ENCODE measurements around the gene CDH19. TPM values are rescaled to one million over a fixed set of nuclear protein-coding genes. Genes with fewer than 3 reads are reported as not detected.

The CDH19 gene
- polyA plus RNA-seq (2013, experiment 1 of 2): not detected
- not detected for polyA plus RNA-seq (2013, experiment 2 of 2)

GRCh38 chr18:66603941-66604627, at the start of gene CDH19:
TSS of gene CDH19 (minus strand) at chr18:66604090. CDS start at chr18:66572204, 31,886 bp downstream.
- no peaks in the 10 kb centered on the region for H3K36me3 ChIP-seq (ENCODE audit: control insufficient read depth, insufficient read depth, low read length)
- WGBS (ENCODE audit: extremely low coverage, insufficient coverage, low lambda C conversion rate): no CpG with 5 or more reads among the region's 9 CpGs
- H2BK120ac ChIP-seq (ENCODE audit: low read depth, low read length): no peak within 1 kb of the TSS
- H3K79me2 ChIP-seq (ENCODE audit: control insufficient read depth, insufficient read depth, low read length): no peaks in the 10 kb centered on the region
- H3K27me3 ChIP-seq (ENCODE audit: insufficient read depth, low read length, poor library complexity): no peaks in the 10 kb centered on the region
- H3K18ac ChIP-seq (ENCODE audit: low read length): no peak within 1 kb of the TSS
- H3K23ac ChIP-seq (ENCODE audit: low read length): no peak within 1 kb of the TSS
- DNase-seq: no peak
- H3K4me1 ChIP-seq (ENCODE audit: control insufficient read depth, low read depth, low read length): no peaks in the 10 kb centered on the region
- H3K4me2 ChIP-seq (ENCODE audit: low read length): no peak within 1 kb of the TSS
- H4K5ac ChIP-seq (ENCODE audit: low read length): no peak within 1 kb of the TSS
- no peak within 1 kb of the TSS for H3K56ac ChIP-seq (ENCODE audit: low read length)
- H3K9ac ChIP-seq (ENCODE audit: low read length): no peak within 1 kb of the TSS
- H3K4ac ChIP-seq (ENCODE audit: low read depth, low read length): no peak within 1 kb of the TSS
- no peak within 1 kb of the TSS for H4K8ac ChIP-seq (ENCODE audit: low read depth, low read length)
- H2AK5ac ChIP-seq (ENCODE audit: low read length): no peak within 1 kb of the TSS
- H3K4me3 ChIP-seq (ENCODE audit: low read length): no peak within 1 kb of the TSS
- H3K27ac ChIP-seq (ENCODE audit: low read depth, low read length): no peak within 1 kb of the TSS
- no peak within 1 kb of the TSS for H2BK15ac ChIP-seq (replicated peaks; ENCODE audit: low read depth)
- H2BK5ac ChIP-seq (ENCODE audit: low read length): no peak within 1 kb of the TSS
- H3K79me1 ChIP-seq (ENCODE audit: low read length): no peaks in the 10 kb centered on the region

- Histone ChIP-seq H3K18ac (ENCODE audit: low read length) (no peak overlapping the region), H3K79me2 (ENCODE audit: control insufficient read depth, insufficient read depth, low read length) (no peaks in the 10 kb centered on the region)
- no CpG with 5 or more reads among the region's 1 CpG for WGBS (ENCODE audit: extremely low coverage, insufficient coverage, low lambda C conversion rate)
Measured at GRCh38 chr18:66647671-66648070, 43.8 kb upstream of the CDH19 start.

GRCh38 chr18:66646609-66647008, 42.7 kb upstream of the CDH19 start:
- no peak overlapping the region for H4K8ac ChIP-seq (ENCODE audit: low read depth, low read length)
- no peak overlapping the region for H4K5ac ChIP-seq (ENCODE audit: low read length)
- WGBS (ENCODE audit: extremely low coverage, insufficient coverage, low lambda C conversion rate): no CpG with 5 or more reads among the region's 2 CpGs

More at GRCh38 chr18:66647671-66648070, 43.8 kb upstream of the CDH19 start:
- no peak overlapping the region for H3K4ac ChIP-seq (ENCODE audit: low read depth, low read length)
- H3K27ac ChIP-seq (ENCODE audit: low read depth, low read length): no peak overlapping the region
- no peaks in the 10 kb centered on the region for H3K4me1 ChIP-seq (ENCODE audit: control insufficient read depth, low read depth, low read length)
- H4K5ac ChIP-seq (ENCODE audit: low read length): no peak overlapping the region
- no peak overlapping the region for H2BK120ac ChIP-seq (ENCODE audit: low read depth, low read length)
- H3K9ac ChIP-seq (ENCODE audit: low read length): no peak overlapping the region
- DNase-seq: no peak
- H3K23ac ChIP-seq (ENCODE audit: low read length): no peak overlapping the region
- H3K4me2 ChIP-seq (ENCODE audit: low read length): no peak overlapping the region
- no peak overlapping the region for H4K8ac ChIP-seq (ENCODE audit: low read depth, low read length)
- no peak overlapping the region for H3K56ac ChIP-seq (ENCODE audit: low read length)
- H2BK5ac ChIP-seq (ENCODE audit: low read length): no peak overlapping the region
- H3K79me1 ChIP-seq (ENCODE audit: low read length): no peaks in the 10 kb centered on the region
- H2BK15ac ChIP-seq (replicated peaks; ENCODE audit: low read depth): no peak overlapping the region
- H3K4me3 ChIP-seq (ENCODE audit: low read length): no peak overlapping the region
- no peaks in the 10 kb centered on the region for H3K36me3 ChIP-seq (ENCODE audit: control insufficient read depth, insufficient read depth, low read length)
- H2AK5ac ChIP-seq (ENCODE audit: low read length): no peak overlapping the region
- no peaks in the 10 kb centered on the region for H3K27me3 ChIP-seq (ENCODE audit: insufficient read depth, low read length, poor library complexity)

GRCh38 chr18:66645983-66646382, 42.1 kb upstream of the CDH19 start:
- H4K5ac ChIP-seq (ENCODE audit: low read length): no peak overlapping the region
- H3K36me3 ChIP-seq (ENCODE audit: control insufficient read depth, insufficient read depth, low read length): no peaks in the 10 kb centered on the region
- DNase-seq: no peak
- H3K27me3 ChIP-seq (ENCODE audit: insufficient read depth, low read length, poor library complexity): no peaks in the 10 kb centered on the region
- no peak overlapping the region for H3K56ac ChIP-seq (ENCODE audit: low read length)
- no peak overlapping the region for H3K23ac ChIP-seq (ENCODE audit: low read length)
- H3K9ac ChIP-seq (ENCODE audit: low read length): no peak overlapping the region
- no peak overlapping the region for H3K18ac ChIP-seq (ENCODE audit: low read length)
- no peak overlapping the region for H2BK15ac ChIP-seq (replicated peaks; ENCODE audit: low read depth)
- no CpG with 5 or more reads among the region's 1 CpG for WGBS (ENCODE audit: extremely low coverage, insufficient coverage, low lambda C conversion rate)
- no peaks in the 10 kb centered on the region for H3K79me1 ChIP-seq (ENCODE audit: low read length)
- H3K4me3 ChIP-seq (ENCODE audit: low read length): no peak overlapping the region
- H2BK120ac ChIP-seq (ENCODE audit: low read depth, low read length): no peak overlapping the region
- no peak overlapping the region for H2BK5ac ChIP-seq (ENCODE audit: low read length)
- H2AK5ac ChIP-seq (ENCODE audit: low read length): no peak overlapping the region
- no peaks in the 10 kb centered on the region for H3K79me2 ChIP-seq (ENCODE audit: control insufficient read depth, insufficient read depth, low read length)
- no peak overlapping the region for H3K4ac ChIP-seq (ENCODE audit: low read depth, low read length)
- H4K8ac ChIP-seq (ENCODE audit: low read depth, low read length): no peak overlapping the region
- H3K27ac ChIP-seq (ENCODE audit: low read depth, low read length): no peak overlapping the region
- H3K4me2 ChIP-seq (ENCODE audit: low read length): no peak overlapping the region
- H3K4me1 ChIP-seq (ENCODE audit: control insufficient read depth, low read depth, low read length): no peaks in the 10 kb centered on the region

More at GRCh38 chr18:66646609-66647008, 42.7 kb upstream of the CDH19 start:
- no peak overlapping the region for H3K23ac ChIP-seq (ENCODE audit: low read length)
- H2AK5ac ChIP-seq (ENCODE audit: low read length): no peak overlapping the region
- no peaks in the 10 kb centered on the region for H3K79me2 ChIP-seq (ENCODE audit: control insufficient read depth, insufficient read depth, low read length)
- H3K79me1 ChIP-seq (ENCODE audit: low read length): no peaks in the 10 kb centered on the region
- no peak overlapping the region for H3K18ac ChIP-seq (ENCODE audit: low read length)
- no peak overlapping the region for H3K4me2 ChIP-seq (ENCODE audit: low read length)
- no peak overlapping the region for H2BK15ac ChIP-seq (replicated peaks; ENCODE audit: low read depth)
- H3K4me1 ChIP-seq (ENCODE audit: control insufficient read depth, low read depth, low read length): no peaks in the 10 kb centered on the region
- H3K9ac ChIP-seq (ENCODE audit: low read length): no peak overlapping the region
- H3K36me3 ChIP-seq (ENCODE audit: control insufficient read depth, insufficient read depth, low read length): no peaks in the 10 kb centered on the region
- H3K4me3 ChIP-seq (ENCODE audit: low read length): no peak overlapping the region
- H3K4ac ChIP-seq (ENCODE audit: low read depth, low read length): no peak overlapping the region
- no peak for DNase-seq
- H3K27ac ChIP-seq (ENCODE audit: low read depth, low read length): no peak overlapping the region
- H2BK5ac ChIP-seq (ENCODE audit: low read length): no peak overlapping the region
- H3K27me3 ChIP-seq (ENCODE audit: insufficient read depth, low read length, poor library complexity): no peaks in the 10 kb centered on the region
- H3K56ac ChIP-seq (ENCODE audit: low read length): no peak overlapping the region
- H2BK120ac ChIP-seq (ENCODE audit: low read depth, low read length): no peak overlapping the region

- WGBS (ENCODE audit: extremely low coverage, insufficient coverage, low lambda C conversion rate): no CpG with 5 or more reads among the region's 4 CpGs
- Histone ChIP-seq H3K4me3 (ENCODE audit: low read length) (no peak overlapping the region), H3K4ac (ENCODE audit: low read depth, low read length) (no peak overlapping the region), H3K79me1 (ENCODE audit: low read length) (no peaks in the 10 kb centered on the region), H4K8ac (ENCODE audit: low read depth, low read length) (no peak overlapping the region), H3K4me1 (ENCODE audit: control insufficient read depth, low read depth, low read length) (no peaks in the 10 kb centered on the region), H3K9ac (ENCODE audit: low read length) (no peak overlapping the region), H3K36me3 (ENCODE audit: control insufficient read depth, insufficient read depth, low read length) (no peaks in the 10 kb centered on the region), H3K4me2 (ENCODE audit: low read length) (no peak overlapping the region), H3K79me2 (ENCODE audit: control insufficient read depth, insufficient read depth, low read length) (no peaks in the 10 kb centered on the region), H2AK5ac (ENCODE audit: low read length) (no peak overlapping the region), H4K5ac (ENCODE audit: low read length) (no peak overlapping the region), H2BK5ac (ENCODE audit: low read length) (no peak overlapping the region), H3K18ac (ENCODE audit: low read length) (no peak overlapping the region), H3K27me3 (ENCODE audit: insufficient read depth, low read length, poor library complexity) (no peaks in the 10 kb centered on the region), H2BK15ac (replicated peaks; ENCODE audit: low read depth) (no peak overlapping the region), H2BK120ac (ENCODE audit: low read depth, low read length) (no peak overlapping the region), H3K56ac (ENCODE audit: low read length) (no peak overlapping the region), H3K23ac (ENCODE audit: low read length) (no peak overlapping the region), H3K27ac (ENCODE audit: low read depth, low read length) (no peak overlapping the region)
- no peak for DNase-seq
Measured at GRCh38 chr18:66641056-66641455, 37.2 kb upstream of the CDH19 start.

GRCh38 chr18:66640431-66640830, 36.5 kb upstream of the CDH19 start:
- H2BK120ac ChIP-seq (ENCODE audit: low read depth, low read length): no peak overlapping the region
- H2BK5ac ChIP-seq (ENCODE audit: low read length): no peak overlapping the region
- H3K4me3 ChIP-seq (ENCODE audit: low read length): no peak overlapping the region
- H3K79me1 ChIP-seq (ENCODE audit: low read length): no peaks in the 10 kb centered on the region
- no peak overlapping the region for H3K9ac ChIP-seq (ENCODE audit: low read length)
- no peaks in the 10 kb centered on the region for H3K79me2 ChIP-seq (ENCODE audit: control insufficient read depth, insufficient read depth, low read length)
- no peak overlapping the region for H4K8ac ChIP-seq (ENCODE audit: low read depth, low read length)
- no peak overlapping the region for H2BK15ac ChIP-seq (replicated peaks; ENCODE audit: low read depth)
- no peak overlapping the region for H3K4me2 ChIP-seq (ENCODE audit: low read length)
- H3K36me3 ChIP-seq (ENCODE audit: control insufficient read depth, insufficient read depth, low read length): no peaks in the 10 kb centered on the region
- H3K4me1 ChIP-seq (ENCODE audit: control insufficient read depth, low read depth, low read length): no peaks in the 10 kb centered on the region
- H3K27me3 ChIP-seq (ENCODE audit: insufficient read depth, low read length, poor library complexity): no peaks in the 10 kb centered on the region
- H3K27ac ChIP-seq (ENCODE audit: low read depth, low read length): no peak overlapping the region
- no peak overlapping the region for H3K18ac ChIP-seq (ENCODE audit: low read length)
- H4K5ac ChIP-seq (ENCODE audit: low read length): no peak overlapping the region
- DNase-seq: no peak
- no peak overlapping the region for H3K4ac ChIP-seq (ENCODE audit: low read depth, low read length)
- H2AK5ac ChIP-seq (ENCODE audit: low read length): no peak overlapping the region
- no peak overlapping the region for H3K23ac ChIP-seq (ENCODE audit: low read length)
- no peak overlapping the region for H3K56ac ChIP-seq (ENCODE audit: low read length)
- WGBS (ENCODE audit: extremely low coverage, insufficient coverage, low lambda C conversion rate): no CpG with 5 or more reads among the region's 4 CpGs
